GM18511 (cell line): ENCODE results near the gene MVB12B.

Experiments
- ATAC-seq: cut with Tn5 transposase; IDR thresholded peaks from one replicate; pipeline ENCODE4 v1.9.1; 2021; ENCODE audit warnings: mild to moderate bottlenecking, moderate library complexity; ENCODE audit not compliant: unreplicated experiment

MVB12B gene

GRCh38 chr9:126448865-126449577, 122.4 kb downstream of the MVB12B start:
- no peak for ATAC-seq

DNA sequence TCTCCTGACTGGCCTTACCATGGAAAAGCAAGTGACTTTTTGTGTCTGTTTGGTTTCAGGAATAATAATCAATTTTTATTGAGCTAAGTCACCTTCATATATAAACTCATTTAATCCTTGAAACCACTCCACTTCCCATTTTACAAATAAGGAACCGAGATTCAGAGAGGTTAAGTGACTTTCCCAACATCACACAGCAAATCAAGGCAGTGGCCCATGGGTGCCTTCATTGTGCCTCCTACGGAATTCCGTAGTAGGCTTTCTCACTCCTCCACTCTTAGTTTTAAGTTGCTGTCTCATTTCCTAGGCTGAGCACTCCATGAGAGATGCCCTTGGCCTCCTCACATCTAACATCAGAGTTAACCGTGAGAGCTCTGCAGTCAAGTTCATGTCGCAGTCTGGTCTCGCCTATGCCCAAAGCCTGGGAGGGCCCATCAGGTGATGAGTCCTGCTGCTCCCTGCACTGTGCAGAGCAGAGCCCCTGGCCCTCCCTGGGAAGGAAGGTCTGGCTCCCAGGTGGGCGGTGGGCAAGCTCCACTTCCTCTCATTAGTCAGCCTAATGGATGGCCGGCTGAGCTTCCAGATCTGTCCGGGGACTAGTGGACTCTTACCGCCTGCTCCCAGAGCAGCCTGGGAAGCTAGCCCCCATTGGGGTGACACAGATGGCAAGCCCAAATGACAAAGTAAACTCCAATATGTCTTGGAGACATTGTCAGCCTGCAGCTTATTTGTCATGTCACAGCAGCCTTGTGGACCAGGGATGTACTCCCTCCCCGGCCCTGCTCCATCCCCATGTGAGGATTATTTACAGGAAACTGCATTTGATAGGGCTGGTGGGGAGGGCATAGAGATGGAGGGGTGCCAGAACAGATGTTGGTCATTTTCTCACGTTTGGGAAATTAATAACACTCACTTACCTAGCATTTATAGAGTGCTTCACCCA, 123.4 kb downstream of the MVB12B start:
- ATAC-seq, result no peak

GRCh38 chr9:126450668-126451205, 124.1 kb downstream of the MVB12B start:
- ATAC-seq, result no peak

- no peak for ATAC-seq
Measured at GRCh38 chr9:126451316-126451885, 124.8 kb downstream of the MVB12B start.

DNA sequence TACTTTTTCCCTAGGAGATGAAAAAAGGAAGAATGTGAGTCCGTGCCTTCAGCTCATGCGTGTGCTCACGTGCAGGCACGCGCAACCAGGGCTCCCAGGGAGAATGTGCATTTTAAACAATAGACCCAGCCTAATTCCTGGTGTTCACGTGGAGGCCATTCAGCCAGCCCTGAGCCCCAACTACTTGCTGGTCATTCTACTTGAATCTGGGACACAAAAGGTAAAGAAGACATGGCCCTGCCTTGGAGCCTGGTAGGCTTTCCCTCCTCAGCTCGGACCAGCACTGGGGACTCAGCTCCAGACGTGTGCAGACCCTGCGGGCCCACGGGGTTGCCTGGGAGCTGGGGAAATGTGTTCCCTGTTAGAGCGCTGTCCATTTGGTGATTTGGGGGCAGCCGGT, 125.5 kb downstream of the MVB12B start:
- no peak for ATAC-seq

GRCh38 chr9:126453156-126453963, 126.7 kb downstream of the MVB12B start:
- no peak for ATAC-seq

- ATAC-seq, result no peak
Measured at GRCh38 chr9:126454215-126454614, 127.6 kb downstream of the MVB12B start.

DNA sequence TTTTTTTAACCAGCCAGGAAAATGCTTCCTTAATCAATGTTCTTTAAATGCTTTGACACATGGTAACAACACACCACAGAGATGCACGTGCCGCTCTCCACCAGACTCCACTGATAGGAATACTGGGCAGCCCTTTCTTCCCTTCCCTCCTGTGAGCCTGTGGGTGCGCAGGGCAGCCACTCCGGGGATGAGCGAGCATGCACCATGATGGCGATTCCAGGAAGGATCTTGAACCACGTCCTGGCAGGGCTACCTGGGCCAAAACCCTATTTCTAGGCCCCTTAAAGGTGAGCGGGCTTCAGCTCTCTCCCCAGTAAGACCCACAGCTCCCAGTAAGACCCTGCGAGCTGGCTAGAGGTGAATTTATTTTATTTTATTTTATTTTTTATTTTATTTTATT, 128.2 kb downstream of the MVB12B start:
- no peak for ATAC-seq

GRCh38 chr9:126456441-126457174, 130.0 kb downstream of the MVB12B start:
- ATAC-seq, result no peak

GRCh38 chr9:126457175-126457547, 130.5 kb downstream of the MVB12B start:
- ATAC-seq, result no peak

GRCh38 chr9:126457890-126458289, 131.3 kb downstream of the MVB12B start:
- no peak for ATAC-seq

DNA sequence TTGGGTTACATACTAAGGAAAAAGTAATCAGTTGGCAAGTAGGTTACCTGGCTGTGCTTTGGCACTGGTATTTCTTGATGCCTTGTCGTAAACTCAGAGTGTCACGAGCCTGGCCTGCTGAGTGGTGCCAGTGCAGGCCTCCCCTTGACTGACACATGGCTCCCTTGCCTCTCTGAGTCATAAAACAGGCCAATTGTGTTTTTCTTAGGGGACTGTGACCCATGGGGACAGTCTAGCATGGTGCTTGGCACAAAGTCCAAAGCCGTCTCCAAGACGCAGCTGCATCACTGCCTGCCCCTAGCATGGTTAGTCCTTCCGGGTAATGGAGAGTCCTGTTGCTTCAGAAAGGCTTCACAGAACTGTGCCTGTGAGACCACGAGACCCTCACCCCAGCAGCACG, 132.5 kb downstream of the MVB12B start:
- ATAC-seq, result no peak

- no peak for ATAC-seq
Measured at GRCh38 chr9:126459546-126459945, 132.9 kb downstream of the MVB12B start.

DNA sequence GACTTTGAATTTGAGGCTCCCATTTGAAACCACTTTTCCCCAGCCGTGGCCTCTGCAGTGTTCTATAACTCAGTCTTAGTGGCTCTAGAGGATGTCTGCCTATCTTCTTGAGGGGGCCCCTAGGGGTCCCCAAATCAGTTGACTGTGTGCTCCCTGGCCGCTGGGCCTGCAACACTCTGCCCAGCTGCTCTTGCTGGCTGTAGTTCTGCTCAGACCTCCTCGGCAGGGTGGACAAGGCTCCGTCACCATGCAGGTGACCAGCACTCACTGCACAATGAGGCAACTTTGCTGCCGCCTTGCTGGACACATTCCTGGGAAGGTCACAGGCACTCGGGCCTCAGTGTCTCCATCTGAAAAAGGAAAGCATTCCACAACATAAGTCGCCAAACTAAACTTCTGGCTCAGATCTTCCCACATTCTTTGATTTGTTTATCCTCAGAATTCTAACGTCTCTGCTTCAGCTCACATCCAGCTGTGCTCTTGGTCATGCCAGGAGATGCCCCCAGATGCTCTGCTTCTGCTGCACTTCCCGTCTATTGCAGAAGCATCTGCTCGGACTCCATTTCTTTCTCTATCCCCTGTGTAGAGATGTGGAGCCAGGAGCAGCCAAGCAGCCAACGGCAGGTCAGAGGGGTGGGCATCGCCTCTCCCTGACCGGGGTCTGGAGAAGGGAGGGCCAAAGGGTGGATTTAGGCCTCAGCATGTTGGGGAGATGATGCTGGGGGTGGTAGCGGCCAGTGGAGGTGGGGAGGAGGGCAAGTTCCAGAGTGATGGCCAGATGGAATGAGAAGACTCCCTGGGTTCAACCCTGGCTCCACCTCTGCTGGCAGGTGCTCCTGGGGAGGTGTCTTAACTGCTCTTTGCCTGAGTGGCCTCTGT, 133.6 kb downstream of the MVB12B start:
- ATAC-seq, result no peak

- ATAC-seq, result no peak
Measured at GRCh38 chr9:126461029-126461428, 134.4 kb downstream of the MVB12B start.

DNA sequence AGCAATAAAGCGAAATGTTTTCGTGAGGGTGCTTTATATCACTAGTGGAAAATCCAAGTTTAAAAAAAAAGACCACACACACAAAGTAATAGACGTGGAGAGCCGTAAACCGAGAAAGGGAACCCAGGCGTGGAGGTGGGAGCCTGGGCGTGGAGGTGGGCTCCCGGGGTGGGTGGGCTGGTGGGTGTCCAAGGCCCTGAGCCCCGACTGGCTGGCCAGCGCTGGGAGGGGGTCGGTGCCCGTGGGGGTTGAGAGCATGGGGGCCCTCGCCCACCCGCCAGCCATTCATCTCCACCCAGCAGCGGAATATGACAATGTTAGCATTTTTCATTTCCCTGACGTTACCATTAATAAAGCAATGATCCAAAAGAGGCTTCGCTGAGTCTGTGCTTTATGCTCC, 135.0 kb downstream of the MVB12B start:
- ATAC-seq, result no peak

DNA sequence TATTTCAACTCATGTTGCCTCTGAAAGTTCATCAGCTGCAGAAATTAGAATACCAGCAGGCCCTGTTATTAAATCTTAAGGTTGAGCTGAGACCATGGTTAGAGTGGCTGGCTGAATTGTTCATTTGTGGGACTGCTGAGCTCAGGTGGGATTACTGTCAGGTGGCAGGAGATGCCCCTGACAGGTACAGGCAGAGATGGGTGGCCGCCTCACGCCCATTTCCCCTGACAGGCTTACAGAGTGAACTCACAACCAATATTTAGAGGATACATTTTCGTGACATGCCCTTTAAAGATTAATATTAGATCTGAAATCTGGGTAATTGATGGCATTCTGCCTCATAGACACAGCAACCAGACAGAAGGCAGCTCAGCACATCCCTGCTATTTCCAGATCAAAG, 136.0 kb downstream of the MVB12B start:
- no peak for ATAC-seq

- no peak for ATAC-seq
Measured at GRCh38 chr9:126463426-126463825, 136.8 kb downstream of the MVB12B start.
